Upper lobe of left lung (tissue), 4 donors: ENCODE data around the gene LRP1.

Experiments
- EP300 ChIP-seq, 4 donors: sonication (generic); formaldehyde crosslinking; IDR thresholded peaks; one replicate each; pipeline ENCODE4 v1.5.1; 2017; ENCODE audit warnings: antibody characterized with exemption in 4 of 4, control low read depth in 2 of 4
- POLR2A ChIP-seq, 4 donors: fragments of 450-650 bp; IDR thresholded peaks; one replicate each; pipeline ENCODE4 v1.5.1; 2016 to 2017; ENCODE audit warnings: antibody characterized with exemption in 4 of 4, mild to moderate bottlenecking in 2 of 4
- POLR2AphosphoS5 ChIP-seq, 2 donors: sonication (generic); formaldehyde crosslinking; IDR thresholded peaks; one replicate each; pipeline ENCODE4 v1.5.1; 2017; ENCODE audit warnings: antibody characterized with exemption in 2 of 2
- TF ChIP-seq, protein P1 (sequence below), 6 experiments: fragments of 450-650 bp in 4 of 6; fragments of 200-600 bp in 2 of 6; sonication (generic) in 2 of 6; IDR thresholded peaks; one replicate each; pipeline ENCODE4 v1.5.1; 2016 to 2019; ENCODE audit warnings: antibody characterized with exemption in 6 of 6

DNA sequence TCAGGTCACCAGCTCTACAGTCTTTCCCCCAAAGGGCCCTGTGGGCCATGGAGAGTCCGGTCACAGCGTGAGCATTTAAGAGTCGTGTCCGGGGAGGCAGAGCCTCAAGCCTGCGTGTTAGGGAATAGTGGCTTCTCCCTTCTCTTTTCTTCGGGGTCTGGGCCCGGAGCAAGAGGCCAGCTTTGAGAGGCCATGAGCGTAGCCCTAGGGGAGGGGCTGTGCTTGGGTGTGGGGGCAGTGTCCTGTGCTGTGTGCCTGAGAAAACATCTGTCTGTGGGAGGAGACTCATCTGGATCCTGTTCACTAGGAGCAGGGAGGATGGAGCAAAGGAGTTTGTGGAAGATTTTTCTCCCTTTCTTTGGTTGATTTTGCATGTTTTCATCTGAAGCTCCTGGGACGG is 13.8 kb downstream of the LRP1 start:
- TF ChIP-seq POLR2AphosphoS5 (IDR thresholded peaks at IDR 0.05) = no peak
- no peak for TF ChIP-seq EP300 (IDR thresholded peaks at IDR 0.05)
- TF ChIP-seq, protein P1, sequence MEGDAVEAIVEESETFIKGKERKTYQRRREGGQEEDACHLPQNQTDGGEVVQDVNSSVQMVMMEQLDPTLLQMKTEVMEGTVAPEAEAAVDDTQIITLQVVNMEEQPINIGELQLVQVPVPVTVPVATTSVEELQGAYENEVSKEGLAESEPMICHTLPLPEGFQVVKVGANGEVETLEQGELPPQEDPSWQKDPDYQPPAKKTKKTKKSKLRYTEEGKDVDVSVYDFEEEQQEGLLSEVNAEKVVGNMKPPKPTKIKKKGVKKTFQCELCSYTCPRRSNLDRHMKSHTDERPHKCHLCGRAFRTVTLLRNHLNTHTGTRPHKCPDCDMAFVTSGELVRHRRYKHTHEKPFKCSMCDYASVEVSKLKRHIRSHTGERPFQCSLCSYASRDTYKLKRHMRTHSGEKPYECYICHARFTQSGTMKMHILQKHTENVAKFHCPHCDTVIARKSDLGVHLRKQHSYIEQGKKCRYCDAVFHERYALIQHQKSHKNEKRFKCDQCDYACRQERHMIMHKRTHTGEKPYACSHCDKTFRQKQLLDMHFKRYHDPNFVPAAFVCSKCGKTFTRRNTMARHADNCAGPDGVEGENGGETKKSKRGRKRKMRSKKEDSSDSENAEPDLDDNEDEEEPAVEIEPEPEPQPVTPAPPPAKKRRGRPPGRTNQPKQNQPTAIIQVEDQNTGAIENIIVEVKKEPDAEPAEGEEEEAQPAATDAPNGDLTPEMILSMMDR (IDR thresholded peaks at IDR 0.05) = no peak
- no peak for TF ChIP-seq POLR2A (IDR thresholded peaks at IDR 0.05)
